B cell (primary cell): ENCODE measurements around the gene GNAL. TPM values are rescaled to one million over a fixed set of nuclear protein-coding genes. Genes with fewer than 3 reads are reported as not detected.

Experiments used
- ATAC-seq: fragments of 200-7000 bp; cut with Tn5 transposase; one replicate; pipeline ENCODE4 v1.10.0; 2021; ENCODE audit warnings: low read depth, mild to moderate bottlenecking, moderate number of reproducible peaks, moderate library complexity
- CTCF ChIA-PET: fragments of 350-600 bp; sonication (Branson Sonifier 250); formaldehyde crosslinking; loops from one replicate; lab custom pipeline; 2021; ENCODE audit warnings: antibody characterized with exemption, inconsistent platforms; lab: Charles Lee
- POLR2A ChIA-PET: fragments of 350-600 bp; sonication (Branson Sonifier 250); formaldehyde crosslinking; loops from one replicate; lab custom pipeline; 2021; ENCODE audit warnings: antibody characterized with exemption; lab: Charles Lee
- DNase-seq: peaks from one replicate; pipeline ENCODE4 v3.0.0; 2013
- H2AFZ ChIP-seq: 2 replicates; pipeline ENCODE4 v1.6.1; 2012; ENCODE audit warnings: mild to moderate bottlenecking, low read depth, low read length; ENCODE audit not compliant: insufficient read depth, poor library complexity, severe bottlenecking
- H3K27ac ChIP-seq, 2 donors: 1 replicate in 1 of 2; 2 replicates in 1 of 2; pipeline ENCODE4 v1.5.1; 2012 to 2013; ENCODE audit warnings: low read length in 2 of 2, mild to moderate bottlenecking in 2 of 2, moderate library complexity in 1 of 2
- H3K27me3 ChIP-seq, 4 experiments: fragments of 200-600 bp in 1 of 4; sonication (generic) in 1 of 4; replicated peaks in 1 of 4; 1 replicate in 2 of 4; 2 replicates in 2 of 4; pipeline versions ENCODE4 v1.6.1 to v1.7.0; 2013 to 2016; ENCODE audit warnings: low read length in 3 of 4, mild to moderate bottlenecking in 2 of 4, mixed read lengths in 1 of 4, moderate library complexity in 1 of 4; ENCODE audit not compliant: insufficient read depth in 4 of 4, control insufficient read depth in 3 of 4; ENCODE audit errors: control extremely low read depth in 1 of 4
- H3K36me3 ChIP-seq, 2 experiments: replicated peaks in 1 of 2; 1 replicate in 1 of 2; 2 replicates in 1 of 2; pipeline versions ENCODE4 v1.6.1 to v1.7.1; 2013; ENCODE audit warnings: low read length in 1 of 2; ENCODE audit not compliant: insufficient read depth in 2 of 2, control insufficient read depth in 1 of 2; ENCODE audit errors: control extremely low read depth in 1 of 2, extremely low read depth in 1 of 2
- H3K4me1 ChIP-seq, 2 donors: fragments of 200-600 bp in 1 of 2; sonication (generic) in 1 of 2; 1 replicate in 1 of 2; 2 replicates in 1 of 2; pipeline versions ENCODE4 v1.5.1 to v1.6.1; 2013 to 2017; ENCODE audit warnings: low read length in 2 of 2; ENCODE audit not compliant: control insufficient read depth in 2 of 2, insufficient read depth in 2 of 2
- H3K4me2 ChIP-seq: replicated peaks from 2 replicates; pipeline ENCODE3; 2012; ENCODE audit warnings: mild to moderate bottlenecking, low read depth, low read length; ENCODE audit not compliant: poor library complexity, severe bottlenecking
- H3K4me3 ChIP-seq, 5 experiments: fragments of 200-600 bp in 1 of 5; sonication (generic) in 1 of 5; 1 replicate in 3 of 5; 2 replicates in 2 of 5; pipeline versions ENCODE4 v1.5.1 to v1.7.0; 2011 to 2016; ENCODE audit warnings: low read length in 4 of 5, mild to moderate bottlenecking in 4 of 5, low read depth in 2 of 5, control low read depth in 1 of 5, moderate library complexity in 1 of 5; ENCODE audit not compliant: insufficient read depth in 1 of 5; ENCODE audit errors: control extremely low read depth in 1 of 5, extremely low read depth in 1 of 5
- H3K79me2 ChIP-seq: fragments of 200-600 bp; sonication (generic); one replicate; pipeline ENCODE4 v1.6.0; 2016; ENCODE audit warnings: low read length; ENCODE audit not compliant: control insufficient read depth, insufficient read depth
- H3K9ac ChIP-seq: fragments of 200-600 bp; sonication (generic); 2 replicates; pipeline ENCODE4 v1.6.1; 2017; ENCODE audit warnings: mild to moderate bottlenecking, low read length, moderate library complexity
- H3K9me3 ChIP-seq, 3 donors: one replicate each; pipeline versions ENCODE4 v1.6.1 to v1.7.1; 2013; ENCODE audit warnings: low read length in 2 of 3; ENCODE audit not compliant: control insufficient read depth in 2 of 3, insufficient read depth in 1 of 3; ENCODE audit errors: control extremely low read depth in 1 of 3
- H4K20me1 ChIP-seq: 2 replicates; pipeline ENCODE4 v1.6.0; 2012; ENCODE audit warnings: mild to moderate bottlenecking, low read length; ENCODE audit not compliant: insufficient read depth, control insufficient read depth, poor library complexity, severe bottlenecking
- H3K27ac Mint-ChIP-seq: one replicate; pipeline ENCODE4 v1.8.0; 2021; ENCODE audit warnings: mixed read lengths
- H3K27me3 Mint-ChIP-seq: one replicate; pipeline ENCODE4 v1.8.0; 2021; ENCODE audit warnings: mixed read lengths
- H3K4me1 Mint-ChIP-seq: one replicate; pipeline ENCODE4 v1.8.0; 2021; ENCODE audit warnings: mixed read lengths
- H3K4me3 Mint-ChIP-seq: one replicate; pipeline ENCODE4 v1.8.0; 2021; ENCODE audit warnings: mixed read lengths
- H3K9me3 Mint-ChIP-seq: one replicate; pipeline ENCODE4 v1.8.0; 2022; ENCODE audit warnings: mixed read lengths; ENCODE audit not compliant: insufficient read depth
- CTCF ChIP-seq: fragments of 200-600 bp; IDR thresholded peaks from one replicate; pipeline ENCODE4 v1.8.0; 2022; ENCODE audit warnings: antibody characterized with exemption, mild to moderate bottlenecking
- EZH2 ChIP-seq: IDR thresholded peaks from 2 replicates; pipeline ENCODE4 v1.6.1; 2012; ENCODE audit warnings: borderline replicate concordance, low read depth, mild to moderate bottlenecking, moderate library complexity, low read length; ENCODE audit not compliant: insufficient read depth, poor library complexity, severe bottlenecking
- WGBS: methylation state at CpG from one replicate; pipeline ENCODE4 v1.1.5; 2013; ENCODE audit warnings: missing lambda C conversion rate; ENCODE audit not compliant: insufficient coverage; 5-methylcytosine and 5-hydroxymethylcytosine counted together
- intact Hi-C: fragments of 100-400 bp; cut with micrococcal nuclease; formaldehyde crosslinking; loops from one replicate; pipeline ENCODE4 v1.10.0; 2022
- polyA plus RNA-seq: library from polyadenylated mRNA; depleted of rRNA; stranded (reverse); fragments of >200 nt; gene quantifications from 2 replicates; pipeline ENCODE4 v1.2.3, GENCODE V29; 2012
- total RNA-seq, 2 donors: library from RNA; stranded (reverse); fragments of 120-200 nt in 1 of 2; gene quantifications; 1 replicate in 1 of 2; 2 replicates in 1 of 2; pipeline versions ENCODE4 v1.2.3 to v1.2.4, GENCODE V29; 2013 to 2022

Gene GNAL
- total and polyA plus RNA-seq, 2 donors (not counting 1 experiment from before 2014, with no cell fraction given): 0.01 to 0.12 TPM

GRCh38 chr18:11740461-11740860 lies 51.4 kb downstream of the GNAL start:
- POLR2A ChIA-PET: no interaction called here

More at GRCh38 chr18:11740461-11740860, 51.4 kb downstream of the GNAL start:
- peaks cover 29% of the 10 kb centered on the region for H3K27me3 Mint-ChIP-seq
- H3K4me1 Mint-ChIP-seq: no peaks in the 10 kb centered on the region
- CTCF ChIA-PET: interaction anchor here (2.5 kb wide), 1 partner anchor 196 kb away, joined by 8 read pairs; no protein-coding TSS in a partner anchor
- H3K4me3 Mint-ChIP-seq: no peak overlapping the region
- H3K9ac ChIP-seq: no peak overlapping the region
- no CpG with 5 or more reads among the region's 2 CpGs for WGBS
- peaks cover 0 to 7% (median 3%) of the 10 kb centered on the region in 4 experiments for H3K27me3 ChIP-seq
- H3K4me3 ChIP-seq: no peak overlapping the region
- TF ChIP-seq EZH2 (no peak), CTCF (no peak)
- no peak overlapping the region for H3K27ac ChIP-seq
- H3K27ac Mint-ChIP-seq: no peak overlapping the region
- no peaks in the 10 kb centered on the region for H3K9me3 ChIP-seq
- no peaks in the 10 kb centered on the region for H3K4me1 ChIP-seq
- intact Hi-C loops: no loop called here
- H4K20me1 ChIP-seq: no peaks in the 10 kb centered on the region
- no peak overlapping the region for H2AFZ ChIP-seq
- H3K9me3 Mint-ChIP-seq: no peaks in the 10 kb centered on the region
- no peak overlapping the region for H3K4me2 ChIP-seq
- H3K79me2 ChIP-seq: no peaks in the 10 kb centered on the region
- DNase-seq (no peak), ATAC-seq (no peak)
- no peaks in the 10 kb centered on the region for H3K36me3 ChIP-seq
